ENCODE data around the gene SEC23A.
"Not testable (repeated sequence)": the region's sequence is repeated elsewhere in the genome, so short reads cannot be mapped to it uniquely, and the experiment has no call there.

SEC23A gene

DNA sequence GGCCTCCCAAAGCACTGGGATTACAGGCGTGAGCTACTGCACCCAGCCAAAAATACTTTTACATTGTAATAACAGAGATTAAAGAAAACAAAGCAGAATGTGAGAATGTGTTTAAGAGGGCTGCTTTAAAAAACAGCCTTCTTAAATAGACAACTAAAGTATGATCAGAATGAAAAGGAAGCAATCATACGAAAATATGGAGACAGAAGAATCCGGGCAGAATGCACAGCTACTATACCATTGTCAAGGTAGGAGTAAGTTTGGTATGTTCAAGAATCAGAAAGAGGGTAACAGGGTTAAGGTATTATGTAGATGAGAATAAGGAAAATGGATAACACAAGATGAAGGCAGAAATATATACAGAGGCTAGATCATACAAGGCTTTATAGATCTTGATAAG, 8.5 kb downstream of the SEC23A start:
- DNase-seq (ENCODE audit: low read depth in 2 of 3, low spot score in 1 of 3): no peak

DNA sequence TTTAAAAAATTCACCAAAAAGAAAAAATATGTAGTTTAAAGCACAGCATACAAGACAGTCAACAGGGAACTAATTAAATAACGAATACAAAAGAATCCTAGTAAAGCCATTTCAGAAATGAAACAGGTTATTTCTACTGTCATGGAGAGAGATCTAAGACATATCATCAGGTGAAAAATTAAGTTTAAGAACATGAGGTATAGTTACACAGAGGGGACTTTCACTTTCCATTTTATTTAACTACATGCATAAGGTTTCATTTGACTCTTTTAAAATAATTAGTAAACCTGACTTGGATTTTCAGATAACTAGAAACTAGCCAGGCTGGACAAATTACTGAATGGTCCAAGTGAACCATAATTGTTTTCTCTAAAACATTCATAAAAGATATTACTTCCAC, 11.3 kb downstream of the SEC23A start:
- DNase-seq (ENCODE audit: low read depth in 2 of 3, low spot score in 1 of 3): no peak

DNA sequence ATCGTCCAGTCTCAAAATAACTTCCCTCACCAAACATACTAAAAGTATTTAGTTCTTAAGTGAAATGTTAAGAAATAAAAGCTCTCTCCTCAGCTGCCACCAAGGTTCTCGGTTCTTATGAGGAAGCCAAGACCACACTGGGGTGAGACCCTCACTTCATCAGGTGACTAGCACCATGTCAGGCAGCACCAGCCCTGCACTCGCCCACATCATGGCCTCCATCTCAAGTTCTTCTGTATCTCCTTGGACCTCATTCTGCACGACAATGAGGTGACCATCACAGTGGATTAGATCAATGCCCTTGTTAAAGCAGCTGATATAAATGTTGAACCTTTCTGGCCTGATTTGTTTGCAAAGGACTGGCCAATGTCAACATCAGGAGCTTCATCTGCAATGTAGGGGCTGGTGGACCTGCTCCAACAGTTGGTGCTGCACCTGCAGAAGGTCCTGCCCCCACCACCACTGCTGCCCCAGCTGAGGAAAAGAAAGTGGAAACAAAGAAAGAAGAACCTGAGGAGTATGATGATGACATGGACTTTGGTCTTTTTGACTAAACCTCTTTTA, 12.4 kb downstream of the SEC23A start:
- DNase-seq (ENCODE audit: low read depth in 2 of 3, low spot score in 1 of 3): no peak

DNA sequence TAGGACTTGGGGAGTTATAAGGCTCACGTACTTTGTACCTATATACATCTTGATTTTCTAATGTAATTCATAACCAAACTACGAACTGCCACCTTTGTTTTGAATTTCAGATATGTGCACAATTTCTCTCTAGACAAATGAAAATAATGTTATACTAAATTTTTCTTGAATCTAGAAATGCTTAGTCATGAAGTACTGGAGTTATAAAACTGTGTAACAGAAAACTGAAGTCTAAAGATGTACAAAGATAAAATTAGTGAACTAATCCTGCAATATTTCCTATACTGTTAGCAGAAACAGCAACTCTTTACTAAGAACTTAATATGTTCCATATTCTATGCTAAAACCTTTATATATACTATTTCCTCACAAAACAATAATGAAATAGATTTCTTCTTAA, 15.5 kb downstream of the SEC23A start:
- DNase-seq (ENCODE audit: low read depth in 2 of 3, low spot score in 1 of 3): no peak

DNA sequence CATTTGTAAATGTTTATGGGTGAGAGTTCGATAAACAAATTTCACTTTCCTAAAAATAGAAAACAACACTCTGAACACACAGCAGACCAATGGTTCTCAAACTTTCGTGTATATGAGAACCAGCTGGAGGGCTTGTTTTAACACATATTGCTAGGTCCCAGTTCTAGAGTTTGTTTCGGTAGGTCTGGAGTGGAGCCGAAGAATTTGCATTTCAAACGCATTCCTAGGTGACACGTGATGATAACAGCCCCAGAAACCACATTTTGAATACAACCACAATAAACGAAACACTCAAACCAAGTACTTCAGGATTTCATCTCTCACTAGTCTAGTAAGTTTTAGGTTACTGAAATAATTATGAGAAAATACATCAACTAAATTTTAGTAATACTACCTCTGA, 17.1 kb downstream of the SEC23A start:
- DNase-seq (ENCODE audit: low read depth in 2 of 3, low spot score in 1 of 3): no peak

DNA sequence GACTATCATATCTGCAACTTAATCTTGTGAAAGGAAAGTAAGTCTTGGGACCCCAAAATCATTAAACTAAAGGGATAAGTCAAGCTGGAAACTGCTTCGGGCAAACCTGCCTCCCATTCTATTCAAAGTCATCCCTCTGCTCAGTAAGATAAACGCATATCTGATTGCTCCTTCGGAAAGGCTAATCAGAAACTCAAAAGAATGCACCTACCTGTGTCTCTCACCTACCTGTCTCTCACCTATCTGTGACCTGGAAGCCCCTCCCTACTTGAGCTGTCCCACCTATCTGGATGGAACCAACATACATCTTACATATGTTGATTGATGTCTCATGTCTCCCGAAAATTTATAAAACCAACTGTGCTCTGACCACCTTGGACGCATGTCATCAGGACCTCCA, 19.9 kb downstream of the SEC23A start:
- DNase-seq (ENCODE audit: low read depth in 2 of 3, low spot score in 1 of 3): no peak

DNA sequence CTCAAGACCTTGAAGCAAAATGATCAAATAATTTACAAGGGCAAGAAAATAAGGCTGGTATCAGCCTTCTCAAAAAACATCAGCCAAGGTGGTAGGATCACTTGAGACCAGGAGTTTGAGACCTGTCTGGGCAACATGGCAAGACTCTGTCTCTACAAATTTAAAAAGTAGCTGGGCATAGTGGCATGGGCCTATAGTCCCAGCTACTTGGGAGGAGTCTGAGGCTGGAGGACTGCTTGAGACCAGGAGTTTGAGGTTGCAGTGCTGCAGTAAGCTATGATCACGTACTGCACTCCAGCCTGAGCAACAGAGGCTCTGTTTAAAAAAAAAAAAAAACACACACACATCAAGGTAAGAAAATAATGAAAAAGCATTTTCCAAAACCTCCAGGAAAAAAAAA, 22.1 kb downstream of the SEC23A start:
- no peak for DNase-seq (ENCODE audit: low read depth in 2 of 3, low spot score in 1 of 3)

DNA sequence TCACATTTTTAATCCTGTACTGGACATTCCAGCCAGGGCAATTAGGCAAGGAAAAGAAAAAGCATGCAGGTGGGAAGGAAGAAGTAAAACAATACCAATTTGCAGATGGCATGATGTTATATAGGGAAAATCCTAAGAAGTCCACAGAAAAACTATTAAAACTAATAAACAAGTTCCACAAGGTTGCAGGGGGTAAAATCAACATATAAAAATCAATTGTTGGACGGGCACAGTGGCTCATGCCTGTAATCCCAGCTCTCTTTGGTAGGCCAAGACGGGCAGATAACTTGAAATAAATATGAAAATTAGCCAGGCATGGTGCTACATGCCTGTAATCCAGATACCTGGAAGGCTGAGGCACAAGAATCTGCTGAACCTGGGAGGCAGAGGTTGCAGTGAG, 31.9 kb downstream of the SEC23A start:
- no peak for DNase-seq (ENCODE audit: low read depth in 2 of 3, low spot score in 1 of 3)

DNA sequence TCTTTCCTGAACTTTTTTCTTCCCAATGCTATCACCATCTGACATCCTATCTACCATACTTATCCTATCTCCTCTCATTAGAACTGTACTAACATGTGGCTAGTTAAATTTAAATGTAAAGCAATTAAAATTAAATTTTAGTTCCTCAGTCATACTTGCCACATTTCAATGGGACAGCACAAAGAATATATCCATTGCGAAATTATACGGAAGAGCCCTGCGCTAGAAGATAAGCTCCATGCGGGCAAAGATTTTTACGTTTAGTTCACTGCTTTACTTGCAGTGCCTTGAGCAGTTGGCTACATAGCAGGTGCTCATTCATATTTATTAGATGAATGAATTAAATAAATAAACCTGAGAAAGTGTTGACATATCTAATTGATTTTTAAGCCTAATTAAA, 33.1 kb downstream of the SEC23A start:
- DNase-seq (ENCODE audit: low read depth in 2 of 3, low spot score in 1 of 3): no peak

DNA sequence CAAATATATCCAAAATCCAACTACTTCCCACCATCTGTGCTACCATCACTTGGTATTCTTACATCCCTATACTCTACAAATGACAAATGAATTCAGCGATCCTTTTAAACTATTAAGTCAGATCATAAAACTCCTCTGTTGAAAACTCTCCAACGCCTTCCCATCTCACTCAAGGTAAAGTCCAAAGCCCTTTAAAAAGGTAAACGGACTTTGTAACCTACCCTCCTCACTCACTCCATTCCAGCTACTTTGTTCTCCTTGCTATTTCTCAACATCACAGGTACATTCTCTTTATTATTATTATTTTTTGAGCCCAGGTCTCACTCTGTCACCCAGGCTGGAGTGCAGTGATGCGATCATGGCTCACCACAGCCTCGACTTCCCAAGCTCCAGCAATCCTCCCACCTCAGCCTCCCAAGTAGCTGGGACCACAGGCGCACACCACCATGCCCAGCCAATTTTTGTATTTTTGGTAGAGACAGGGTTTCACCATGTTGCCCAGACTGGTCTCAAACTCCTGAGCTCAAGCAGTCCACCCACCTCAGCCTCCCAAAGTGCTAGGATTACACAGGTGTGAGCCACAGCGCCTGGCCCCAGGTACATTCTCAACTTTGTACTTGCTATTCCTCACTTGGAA, 33.7 kb downstream of the SEC23A start:
- not testable (repeated sequence) for DNase-seq (ENCODE audit: low read depth in 2 of 3, low spot score in 1 of 3)

DNA sequence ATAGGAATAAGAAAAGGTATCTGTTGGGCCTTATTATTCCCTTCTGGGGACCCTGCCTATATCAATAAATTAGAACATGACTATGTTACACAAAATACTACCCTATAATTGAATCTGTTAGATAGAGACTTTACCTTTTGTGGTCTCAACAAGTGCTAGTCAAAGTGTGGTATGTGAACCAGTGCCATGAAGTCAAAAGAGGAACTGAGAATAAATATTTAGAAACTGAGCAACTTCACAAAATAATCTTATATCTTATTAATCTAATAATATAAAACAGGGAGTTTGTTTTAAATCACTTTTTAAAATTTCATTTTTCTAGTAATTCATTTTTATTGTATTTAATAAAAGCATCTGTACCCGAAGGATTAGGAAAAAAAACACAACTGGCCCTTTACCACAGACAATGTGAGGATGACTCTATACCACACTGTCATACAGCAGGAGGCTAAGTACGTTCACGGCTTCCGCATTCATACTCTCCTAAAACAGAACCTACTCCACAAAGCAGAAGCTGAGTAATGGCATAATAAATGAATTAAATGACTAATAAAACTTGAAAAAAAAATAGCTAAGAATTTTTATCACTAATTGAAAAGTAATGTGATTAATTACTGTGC, 42.1 kb downstream of the SEC23A start:
- DNase-seq (ENCODE audit: low read depth in 2 of 3, low spot score in 1 of 3): no peak

DNA sequence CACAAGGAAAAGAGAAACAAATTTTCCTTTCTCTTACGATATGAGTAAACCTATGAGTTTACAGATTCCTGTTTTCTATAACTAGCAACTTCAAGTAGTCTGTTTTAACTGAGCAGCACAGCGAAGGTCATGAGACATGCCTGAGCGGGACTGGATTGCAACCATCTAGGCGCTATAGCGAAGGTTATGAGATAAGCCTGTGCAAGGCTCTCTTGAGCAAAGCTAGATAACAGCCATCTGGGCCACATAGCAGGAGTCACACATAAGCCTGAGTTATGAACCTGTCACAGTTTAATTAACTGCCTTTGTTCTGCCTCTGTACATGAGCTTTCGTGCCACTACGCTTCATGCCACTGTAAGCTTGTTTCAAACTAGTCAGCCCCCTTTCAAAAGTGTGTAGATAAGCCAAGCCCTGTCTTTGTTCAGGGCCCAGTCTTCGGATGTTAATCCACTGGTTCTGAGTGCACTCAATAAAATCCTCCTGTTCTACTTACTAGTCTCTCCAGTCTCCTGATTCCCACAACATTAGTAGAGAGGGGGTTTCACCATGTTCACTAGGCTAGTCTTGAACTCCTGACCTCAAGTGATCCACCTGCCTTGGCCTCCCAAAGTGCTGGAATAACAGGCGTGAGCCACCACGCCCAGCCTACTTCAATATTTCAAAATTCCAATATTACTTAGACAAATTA, 47.1 kb downstream of the SEC23A start:
- no peak for DNase-seq (ENCODE audit: low read depth in 2 of 3, low spot score in 1 of 3)

DNA sequence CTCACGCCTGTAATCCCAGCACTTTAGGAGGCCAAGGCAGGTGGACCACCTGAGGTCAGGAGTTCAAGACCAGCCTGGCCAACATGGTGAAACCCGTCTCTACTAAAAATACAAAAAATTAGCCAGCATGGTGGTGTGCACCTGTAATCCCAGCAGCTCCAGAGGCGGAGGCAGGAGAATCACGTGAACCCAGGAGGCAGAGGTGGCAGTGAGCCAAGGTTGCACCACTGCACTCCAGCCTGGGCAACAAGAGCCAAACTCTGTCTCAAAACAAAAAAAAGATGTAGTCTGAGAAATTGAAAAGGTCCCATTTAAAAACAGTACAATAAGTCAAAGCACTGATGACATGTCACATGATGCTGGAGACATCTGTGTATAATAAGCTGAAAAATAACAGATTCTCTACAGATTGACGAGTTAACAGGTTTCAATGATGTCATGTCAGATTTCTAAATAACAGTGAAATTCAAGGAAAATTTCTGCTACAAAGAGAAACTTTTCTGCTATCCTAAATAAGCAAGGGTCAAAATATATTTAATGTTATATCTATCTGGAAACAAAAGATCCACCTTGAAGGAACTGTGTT, 50.1 kb downstream of the SEC23A start:
- not testable (repeated sequence) for DNase-seq (ENCODE audit: low read depth in 2 of 3, low spot score in 1 of 3)

DNA sequence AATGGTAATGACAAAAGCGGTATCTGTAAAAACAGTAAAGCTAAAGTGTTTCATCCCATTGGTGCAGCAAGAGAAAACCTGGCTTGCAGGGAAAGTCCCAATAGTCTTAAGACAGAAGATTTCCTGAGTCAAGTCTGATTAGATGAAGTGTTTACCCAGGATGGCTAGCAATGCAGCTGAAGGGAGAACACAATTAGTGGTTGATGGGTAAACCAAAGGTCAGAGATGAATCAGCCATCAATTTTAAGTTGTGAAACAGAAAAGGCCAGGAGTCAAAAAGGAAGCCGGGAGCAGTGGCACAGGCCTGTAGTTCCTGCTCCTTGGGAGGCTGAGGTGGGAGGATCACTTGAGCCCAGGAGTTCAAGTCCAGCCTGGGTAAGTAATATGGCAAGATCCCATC, 52.6 kb downstream of the SEC23A start:
- DNase-seq (ENCODE audit: low read depth in 2 of 3, low spot score in 1 of 3): no peak

DNA sequence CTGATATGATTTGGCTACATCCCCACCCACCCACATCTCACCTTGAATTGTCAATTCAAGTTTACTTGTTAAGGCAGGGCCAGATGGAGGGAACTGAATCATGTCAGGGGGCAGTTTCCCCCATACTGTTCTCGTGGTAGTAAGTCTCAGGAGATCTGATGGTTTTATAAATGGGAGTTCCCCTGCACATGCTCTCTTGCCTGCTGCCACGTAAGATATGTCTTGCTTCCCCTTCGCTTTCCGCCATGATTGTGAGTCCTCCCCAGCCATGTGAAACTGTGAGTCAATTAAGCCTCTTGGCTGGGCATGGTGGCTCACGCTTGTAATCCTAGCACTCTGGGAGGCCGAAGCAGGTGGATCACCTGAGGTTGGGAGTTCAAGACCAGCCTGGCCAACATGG, 57.1 kb downstream of the SEC23A start:
- not testable (repeated sequence) for DNase-seq (ENCODE audit: low read depth in 2 of 3, low spot score in 1 of 3)

DNA sequence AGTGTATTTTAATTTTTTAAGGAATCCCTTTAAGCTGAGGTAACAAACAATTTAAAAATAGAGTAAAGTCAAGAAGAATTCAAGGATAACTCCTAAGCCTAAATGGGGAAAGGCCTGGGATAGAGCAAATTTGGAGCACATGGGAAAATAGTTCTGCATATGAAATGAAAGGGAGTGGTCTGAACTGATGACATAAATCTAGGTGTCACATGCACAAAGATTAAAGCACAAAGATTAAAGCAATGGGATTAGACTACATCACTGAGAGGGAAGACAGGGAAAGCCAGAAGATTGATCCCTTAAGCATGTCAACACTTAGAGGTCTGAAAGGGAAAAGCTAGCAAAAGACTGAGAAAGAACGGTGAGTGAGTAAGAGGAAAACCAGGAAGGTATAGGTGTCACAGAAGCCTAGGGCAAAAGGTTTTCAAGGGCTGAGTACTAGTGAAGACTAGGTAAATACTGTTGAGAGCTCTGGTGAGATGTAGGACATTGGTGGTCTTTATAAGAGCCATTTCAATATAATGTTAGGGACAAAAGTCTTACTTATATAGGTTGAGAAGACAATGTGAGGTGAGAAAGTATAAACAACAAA, 59.6 kb downstream of the SEC23A start:
- DNase-seq (ENCODE audit: low read depth in 2 of 3, low spot score in 1 of 3): no peak

DNA sequence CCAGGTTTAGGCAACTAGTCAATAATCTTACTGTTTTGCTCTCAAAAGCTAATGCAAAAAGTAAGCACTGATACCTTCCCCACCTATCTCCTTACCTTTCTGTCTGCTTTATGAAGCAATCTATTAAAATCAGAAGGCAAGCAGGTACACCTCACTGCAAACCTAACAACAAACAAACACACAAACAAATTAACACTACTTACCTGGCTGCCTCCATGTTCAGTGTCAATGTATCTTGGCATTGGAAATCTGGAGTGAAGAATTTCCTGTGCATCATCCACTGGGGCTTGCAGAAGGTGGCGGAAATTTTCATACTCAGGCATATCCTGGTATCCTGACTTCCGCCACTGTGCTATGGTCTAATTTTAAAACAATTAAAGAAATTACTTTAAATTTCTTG, 62.5 kb downstream of the SEC23A start:
- DNase-seq (ENCODE audit: low read depth in 2 of 3, low spot score in 1 of 3): no peak

DNA sequence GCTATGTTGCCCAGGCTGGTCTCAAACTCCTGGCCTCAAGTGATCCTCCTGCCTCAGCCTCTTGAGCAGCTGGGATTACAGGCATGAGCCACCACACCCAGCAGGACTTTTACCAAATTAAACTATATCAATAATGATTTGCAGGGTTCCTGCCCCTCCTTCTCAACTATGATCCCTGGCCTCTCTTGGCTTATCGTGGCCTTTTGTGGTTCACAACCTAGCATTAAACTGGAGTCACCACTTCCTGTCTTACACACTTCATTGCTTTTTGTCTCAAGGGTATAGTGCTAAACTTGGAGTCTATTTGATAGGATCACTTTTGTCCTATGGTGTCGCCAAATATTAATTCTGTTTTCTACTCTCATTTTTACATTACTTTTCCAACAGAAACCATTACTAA, 64.5 kb downstream of the SEC23A start:
- no peak for DNase-seq (ENCODE audit: low read depth in 2 of 3, low spot score in 1 of 3)

DNA sequence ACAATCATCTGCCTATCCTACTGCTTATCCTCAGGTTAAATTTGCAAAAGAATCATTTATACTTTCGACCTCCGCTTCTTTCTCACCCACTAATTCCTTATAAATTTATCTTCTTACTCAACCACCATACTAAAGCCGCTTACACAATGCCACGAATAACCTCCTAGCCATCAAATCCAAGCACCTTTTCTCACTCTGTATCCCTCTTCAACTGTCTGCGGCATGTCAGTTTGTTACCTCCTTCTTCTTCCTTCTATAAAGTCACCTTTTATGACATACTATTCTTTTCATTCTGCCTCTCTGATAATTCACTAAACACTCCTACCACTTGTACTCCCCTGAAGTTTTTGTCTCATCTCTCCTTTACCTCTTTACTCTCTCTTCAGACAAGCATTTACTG, 66.3 kb downstream of the SEC23A start:
- no peak for DNase-seq (ENCODE audit: low read depth in 2 of 3, low spot score in 1 of 3)

DNA sequence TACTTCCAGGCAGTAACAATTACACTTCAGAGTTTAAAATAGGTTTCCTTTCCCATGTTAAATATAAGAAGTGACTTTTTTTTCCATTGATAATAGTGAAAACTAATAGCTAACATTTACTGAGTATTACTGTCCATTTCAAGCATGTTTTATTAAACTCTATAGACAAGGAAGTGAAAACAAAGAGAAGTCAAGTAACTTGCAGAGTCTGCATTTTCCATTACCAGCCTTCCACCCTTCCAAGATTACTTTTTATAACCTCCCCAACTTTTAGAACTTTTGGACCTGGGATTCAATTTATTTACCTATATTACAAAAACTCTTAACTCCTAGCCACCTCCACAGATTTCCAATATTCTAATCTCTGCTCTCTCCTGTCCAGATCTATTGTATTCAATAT, 67.7 kb downstream of the SEC23A start:
- DNase-seq (ENCODE audit: low read depth in 2 of 3, low spot score in 1 of 3): no peak

DNA sequence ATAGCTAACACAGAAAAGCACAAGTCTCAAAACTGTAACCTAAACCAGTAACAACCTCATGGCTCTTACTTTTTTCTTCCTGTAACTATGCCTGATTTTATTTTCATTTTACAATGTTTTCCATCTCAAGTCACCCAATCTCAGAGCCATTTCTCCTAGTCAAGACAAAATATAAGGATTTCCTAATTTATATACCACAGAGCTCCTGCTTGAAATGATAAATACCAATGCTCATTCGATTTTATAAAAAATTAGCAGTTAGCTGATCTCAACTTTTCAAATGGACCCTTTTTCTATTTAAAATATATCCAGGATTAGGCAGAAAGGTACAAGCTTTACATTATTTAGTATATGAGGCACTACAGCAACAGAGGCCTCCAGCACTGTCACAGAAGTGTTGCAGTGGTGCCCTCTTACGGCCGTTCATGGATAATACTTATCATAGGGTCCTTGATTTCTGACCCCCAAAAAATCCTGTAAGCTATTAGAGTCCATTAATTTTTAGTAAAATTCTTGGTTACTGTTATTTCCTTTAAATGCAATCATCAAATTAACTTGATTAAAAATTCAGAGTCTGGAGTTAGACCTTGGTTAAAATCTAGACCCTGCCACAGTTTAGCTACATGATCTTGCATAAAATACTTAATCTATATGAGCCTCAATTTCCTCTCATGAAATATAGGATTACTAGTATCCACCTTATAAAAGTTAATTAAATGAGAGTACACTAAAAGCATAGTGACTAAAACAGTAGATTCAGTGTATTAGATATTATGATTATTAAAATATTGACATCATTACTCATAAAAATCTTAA, 68.3 kb downstream of the SEC23A start:
- no peak for DNase-seq (ENCODE audit: low read depth in 2 of 3, low spot score in 1 of 3)

Data from stimulated activated CD4-positive, alpha-beta T cell treated with anti-CD3 and anti-CD28 coated beads, Interleukin-12 subunit alpha, Interleukin-12 subunit beta, amount 100 ng/mL, for 48 hours (primary cell).